Sigmoid colon (tissue), 7 donors: ENCODE data around the gene ZFAND6. TPM values are rescaled to one million over a fixed set of nuclear protein-coding genes. Genes with fewer than 3 reads are reported as not detected.
"Not testable (repeated sequence)": the region's sequence is repeated elsewhere in the genome, so short reads cannot be mapped to it uniquely, and the experiment has no call there.

Experiments
- DNase-seq: peaks from one replicate; pipeline ENCODE4 v3.0.0-alpha.2; 2019
- H3K27ac ChIP-seq, 4 donors: fragments of 200-600 bp; sonication (generic); one replicate each; pipeline ENCODE4 v1.5.1; 2016 to 2019; ENCODE audit warnings: mild to moderate bottlenecking in 1 of 4
- H3K27me3 ChIP-seq, 3 donors: fragments of 200-600 bp; sonication (generic); one replicate each; pipeline ENCODE4 v1.5.1; 2019; ENCODE audit warnings: mild to moderate bottlenecking in 1 of 3
- H3K36me3 ChIP-seq, 4 donors: fragments of 200-600 bp; sonication (generic); one replicate each; pipeline ENCODE4 v1.5.1; 2016 to 2019
- H3K4me1 ChIP-seq, 4 donors: fragments of 200-600 bp; sonication (generic); one replicate each; pipeline ENCODE4 v1.5.1; 2017 to 2019
- H3K4me3 ChIP-seq, 4 donors: fragments of 200-600 bp; sonication (generic); one replicate each; pipeline ENCODE4 v1.5.1; 2017 to 2019; ENCODE audit warnings: mild to moderate bottlenecking in 2 of 4, moderate library complexity in 1 of 4
- H3K9me3 ChIP-seq, 4 donors: fragments of 200-600 bp in 3 of 4; sonication (generic) in 3 of 4; one replicate each; pipeline versions ENCODE4 v1.5.1 to v1.6.1; 2013 to 2019
- EP300 ChIP-seq, 4 donors: sonication (generic); formaldehyde crosslinking; IDR thresholded peaks; one replicate each; pipeline ENCODE4 v1.6.1; 2017; ENCODE audit warnings: antibody characterized with exemption in 4 of 4
- POLR2A ChIP-seq, 2 donors: fragments of 450-650 bp; IDR thresholded peaks; one replicate each; pipeline ENCODE4 v1.6.1; 2016; ENCODE audit warnings: antibody characterized with exemption in 2 of 2, mild to moderate bottlenecking in 2 of 2, moderate library complexity in 2 of 2
- POLR2AphosphoS5 ChIP-seq, 4 donors: sonication (generic); formaldehyde crosslinking; IDR thresholded peaks; one replicate each; pipeline ENCODE4 v1.6.1; 2017; ENCODE audit warnings: antibody characterized with exemption in 4 of 4
- WGBS, 2 donors: extraction: QIAGEN DNeasy Blood & Tissue Kit; methylation state at CpG; one replicate each; pipeline ENCODE4 v1.1.7; 2013; 5-methylcytosine and 5-hydroxymethylcytosine counted together
- intact Hi-C: fragments of 100-400 bp; cut with DNase I; formaldehyde crosslinking; loops from one replicate; pipeline ENCODE4 v1.15.1; 2023
- polyA plus RNA-seq, 3 donors: library from polyadenylated mRNA; stranded (reverse); fragments of 200-250 nt; gene quantifications; one replicate each; pipeline ENCODE4 v1.2.3, GENCODE V29; 2013
- total RNA-seq, 4 donors: library from RNA; depleted of rRNA; stranded (reverse); fragments of >200 nt; gene quantifications; one replicate each; pipeline ENCODE4 v1.1.0, GENCODE V29; 2016
- TF ChIP-seq, protein P1 (sequence below), 4 experiments: fragments of 450-650 bp in 3 of 4; fragments of 200-600 bp in 1 of 4; IDR thresholded peaks; one replicate each; pipeline ENCODE4 v1.5.1; 2016 to 2019; ENCODE audit warnings: antibody characterized with exemption in 4 of 4, mild to moderate bottlenecking in 3 of 4, moderate library complexity in 2 of 4
- donor health status: healthy with polysubstance abuse.
- donor health status: Bipolar disorder and iron deficiency.
- donor health status: healthy.

Gene ZFAND6
- total and polyA plus RNA-seq, 7 donors = 65.8 to 188 (median 138) TPM

DNA sequence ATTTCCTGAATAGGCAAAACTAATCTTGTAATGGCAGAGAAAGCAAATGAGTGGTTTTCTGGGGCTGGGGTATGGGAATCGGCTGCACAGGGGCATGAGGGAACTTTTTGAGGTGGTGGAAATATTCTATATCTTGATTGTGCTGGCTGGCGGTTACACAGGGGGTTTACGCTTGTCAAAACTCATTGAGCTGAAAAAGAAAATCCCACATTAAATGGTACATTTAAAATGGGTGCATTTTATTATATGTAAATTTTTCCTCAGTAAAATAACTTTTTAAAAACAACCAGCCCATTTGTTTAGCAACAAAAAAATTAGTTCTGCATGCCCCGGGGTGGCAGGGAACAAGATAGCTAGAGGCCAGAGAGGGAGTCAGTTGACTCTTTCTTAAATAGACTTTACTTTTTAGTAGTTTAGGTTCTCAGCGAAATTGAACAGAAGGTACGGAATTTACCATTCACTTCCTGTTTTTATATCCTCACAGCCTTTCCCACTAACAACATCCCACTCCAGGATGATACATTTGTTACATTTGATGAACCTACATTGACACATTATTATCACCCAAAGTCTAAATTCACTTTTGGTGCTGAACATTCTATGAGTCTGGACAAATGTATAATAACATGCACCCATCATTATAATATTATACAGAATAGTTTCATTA, 47.3 kb upstream of the ZFAND6 start:
- Histone ChIP-seq H3K27ac (no peak overlapping the region), H3K4me1 (no peaks in the 10 kb centered on the region), H3K9me3 (no peaks in the 10 kb centered on the region), H3K4me3 (no peak overlapping the region), H3K27me3 (no peaks in the 10 kb centered on the region), H3K36me3 (no peaks in the 10 kb centered on the region)
- intact Hi-C loops = no loop called here
- TF ChIP-seq, protein P1, sequence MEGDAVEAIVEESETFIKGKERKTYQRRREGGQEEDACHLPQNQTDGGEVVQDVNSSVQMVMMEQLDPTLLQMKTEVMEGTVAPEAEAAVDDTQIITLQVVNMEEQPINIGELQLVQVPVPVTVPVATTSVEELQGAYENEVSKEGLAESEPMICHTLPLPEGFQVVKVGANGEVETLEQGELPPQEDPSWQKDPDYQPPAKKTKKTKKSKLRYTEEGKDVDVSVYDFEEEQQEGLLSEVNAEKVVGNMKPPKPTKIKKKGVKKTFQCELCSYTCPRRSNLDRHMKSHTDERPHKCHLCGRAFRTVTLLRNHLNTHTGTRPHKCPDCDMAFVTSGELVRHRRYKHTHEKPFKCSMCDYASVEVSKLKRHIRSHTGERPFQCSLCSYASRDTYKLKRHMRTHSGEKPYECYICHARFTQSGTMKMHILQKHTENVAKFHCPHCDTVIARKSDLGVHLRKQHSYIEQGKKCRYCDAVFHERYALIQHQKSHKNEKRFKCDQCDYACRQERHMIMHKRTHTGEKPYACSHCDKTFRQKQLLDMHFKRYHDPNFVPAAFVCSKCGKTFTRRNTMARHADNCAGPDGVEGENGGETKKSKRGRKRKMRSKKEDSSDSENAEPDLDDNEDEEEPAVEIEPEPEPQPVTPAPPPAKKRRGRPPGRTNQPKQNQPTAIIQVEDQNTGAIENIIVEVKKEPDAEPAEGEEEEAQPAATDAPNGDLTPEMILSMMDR (IDR thresholded peaks at IDR 0.05) = no peak
- TF ChIP-seq POLR2A (IDR thresholded peaks at IDR 0.05) (no peak), POLR2AphosphoS5 (IDR thresholded peaks at IDR 0.05) (no peak), EP300 (IDR thresholded peaks at IDR 0.05) (no peak)
- WGBS, 2 donors = 76 to 77% methylated on average over 6 of the region's 6 CpGs
- no peak for DNase-seq

DNA sequence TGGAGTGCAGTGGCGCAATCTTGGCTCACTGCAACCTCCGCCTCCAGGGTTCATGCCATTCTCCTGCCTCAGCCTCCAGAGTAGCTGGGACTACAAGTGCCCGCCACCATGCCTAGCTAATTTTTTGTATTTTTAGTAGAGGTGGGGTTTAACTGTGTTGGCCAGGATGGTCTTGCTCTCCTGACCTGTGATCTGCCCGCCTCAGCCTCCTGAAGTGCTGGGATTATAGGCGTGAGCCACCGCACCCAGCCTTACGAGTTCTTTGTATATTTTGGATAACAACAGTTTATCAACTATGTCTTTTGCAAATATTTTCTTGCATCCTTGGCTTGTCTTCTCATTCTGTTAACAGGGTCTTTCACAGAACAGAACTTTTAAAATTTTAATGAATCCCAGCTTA, 45.3 kb upstream of the ZFAND6 start:
- H3K36me3 ChIP-seq, intact Hi-C loops, H3K27ac ChIP-seq, DNase-seq, H3K9me3 ChIP-seq, H3K27me3 ChIP-seq, H3K4me3 ChIP-seq, H3K4me1 ChIP-seq: not testable (repeated sequence)
- WGBS, 2 donors = 93 to 94% methylated on average over 7 of the region's 7 CpGs

DNA sequence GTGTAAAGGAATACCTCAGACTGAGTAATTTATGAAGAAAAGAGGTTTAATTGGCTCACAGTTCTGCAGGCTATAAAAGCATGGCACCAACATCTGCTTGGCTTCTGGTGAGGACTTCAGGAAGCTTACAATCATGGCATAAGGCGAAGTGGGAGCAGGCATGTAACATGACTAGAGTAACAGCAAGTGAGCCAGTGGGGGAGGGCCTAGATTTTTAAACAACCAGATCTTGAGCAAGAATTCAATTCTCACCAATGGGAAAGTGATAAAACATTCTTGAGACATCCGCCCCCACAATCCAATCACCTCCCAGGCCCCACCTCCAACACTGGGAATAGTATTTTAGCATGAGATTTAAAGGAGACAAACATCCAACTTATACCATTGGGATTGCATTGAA, 44.3 kb upstream of the ZFAND6 start:
- no peak for DNase-seq
- Histone ChIP-seq H3K27me3 (no peaks in the 10 kb centered on the region), H3K4me1 (no peaks in the 10 kb centered on the region), H3K27ac (no peak overlapping the region), H3K4me3 (no peak overlapping the region), H3K9me3 (no peaks in the 10 kb centered on the region), H3K36me3 (no peaks in the 10 kb centered on the region)
- 90 to 92% methylated on average over 2 of the region's 2 CpGs for WGBS, 2 donors
- no peak for TF ChIP-seq EP300 (IDR thresholded peaks at IDR 0.05)
- TF ChIP-seq, protein P1 (IDR thresholded peaks at IDR 0.05) = no peak
- intact Hi-C loops = no loop called here

DNA sequence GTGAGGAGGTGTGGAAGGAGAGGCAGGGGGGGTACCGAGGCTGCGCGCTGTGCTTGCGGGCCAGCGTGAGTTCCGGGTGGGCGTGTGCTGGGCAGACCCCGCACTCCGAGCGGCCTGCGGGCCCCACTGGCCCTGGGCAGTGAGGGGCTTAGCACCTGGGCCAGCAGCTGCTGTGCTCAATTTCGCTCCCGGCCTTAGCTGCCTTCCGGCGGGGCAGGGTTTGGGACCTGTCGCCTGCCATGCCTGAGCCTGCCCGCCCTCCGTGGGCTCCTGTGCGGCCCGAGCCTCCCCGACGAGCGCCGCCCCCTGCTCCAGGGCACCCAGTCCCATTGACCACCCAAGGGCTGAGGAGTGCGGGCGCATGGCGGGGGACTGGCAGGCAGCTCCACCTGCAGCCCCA, 43.0 kb upstream of the ZFAND6 start:
- H3K36me3 ChIP-seq, H3K4me1 ChIP-seq, DNase-seq, H3K27me3 ChIP-seq, H3K27ac ChIP-seq, H3K4me3 ChIP-seq, H3K9me3 ChIP-seq, intact Hi-C loops: not testable (repeated sequence)
- WGBS, 2 donors = 97 to 98% methylated on average over 27 of the region's 27 CpGs

DNA sequence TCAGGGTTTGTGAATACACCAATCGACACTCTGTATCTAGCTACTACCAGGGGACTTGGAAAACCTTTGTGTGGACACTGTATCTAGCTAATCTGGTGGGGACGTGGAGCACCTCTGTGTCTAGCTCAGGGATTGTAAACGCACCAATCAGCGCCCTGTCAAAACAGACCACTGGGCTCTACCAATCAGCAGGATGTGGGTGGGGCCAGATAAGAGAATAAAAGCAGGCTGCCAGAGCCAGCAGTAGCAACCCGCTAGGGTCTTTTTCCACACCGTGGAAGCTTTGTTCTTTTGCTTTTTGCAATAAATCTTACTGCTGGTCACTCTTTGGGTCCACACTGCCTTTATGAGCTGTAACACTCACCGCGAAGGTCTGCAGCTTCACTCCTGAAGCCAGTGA, 42.3 kb upstream of the ZFAND6 start:
- WGBS, 2 donors = 87 to 88% methylated on average over 8 of the region's 8 CpGs
- intact Hi-C loops, H3K4me1 ChIP-seq, H3K36me3 ChIP-seq, H3K27ac ChIP-seq, H3K4me3 ChIP-seq, H3K27me3 ChIP-seq, DNase-seq, H3K9me3 ChIP-seq: not testable (repeated sequence)

DNA sequence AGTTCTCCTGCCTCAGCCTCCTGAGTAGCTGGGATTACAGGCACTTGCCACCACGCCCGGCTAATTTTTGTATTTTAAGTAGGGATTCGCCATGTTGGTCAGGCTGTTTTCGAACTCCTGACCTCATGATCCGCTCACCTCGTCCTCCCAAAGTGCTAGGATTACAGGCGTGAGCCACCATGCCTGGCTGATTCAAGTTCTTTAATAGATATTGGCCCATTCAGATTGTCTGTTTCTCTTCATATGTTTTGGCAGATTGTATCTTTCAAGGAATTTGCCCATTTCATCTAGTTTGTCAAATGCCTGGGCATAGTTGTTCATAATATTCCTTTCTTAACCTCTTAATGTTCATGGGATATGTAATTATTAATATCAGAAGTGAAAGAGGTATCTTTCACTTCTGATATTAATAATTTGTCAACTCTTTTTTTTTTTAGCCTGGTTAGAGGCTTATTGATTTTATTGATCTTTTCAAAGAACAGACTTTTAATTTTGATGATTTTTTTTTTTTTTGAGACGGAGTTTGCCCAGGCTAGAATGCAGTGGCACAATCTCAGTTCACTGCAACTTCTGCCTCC, 40.2 kb upstream of the ZFAND6 start:
- Histone ChIP-seq H3K4me1 (no peaks in the 10 kb centered on the region), H3K27ac (no peak overlapping the region), H3K4me3 (no peak overlapping the region), H3K27me3 (no peaks in the 10 kb centered on the region), H3K36me3 (no peaks in the 10 kb centered on the region), H3K9me3 (no peaks in the 10 kb centered on the region)
- TF ChIP-seq POLR2A (IDR thresholded peaks at IDR 0.05) (no peak), POLR2AphosphoS5 (IDR thresholded peaks at IDR 0.05) (no peak), EP300 (IDR thresholded peaks at IDR 0.05) (no peak)
- TF ChIP-seq, protein P1 (IDR thresholded peaks at IDR 0.05) = no peak
- 91 to 93% methylated on average over 8 of the region's 8 CpGs for WGBS, 2 donors
- peak; percentile 15 for DNase-seq
- intact Hi-C loops = no loop called here

DNA sequence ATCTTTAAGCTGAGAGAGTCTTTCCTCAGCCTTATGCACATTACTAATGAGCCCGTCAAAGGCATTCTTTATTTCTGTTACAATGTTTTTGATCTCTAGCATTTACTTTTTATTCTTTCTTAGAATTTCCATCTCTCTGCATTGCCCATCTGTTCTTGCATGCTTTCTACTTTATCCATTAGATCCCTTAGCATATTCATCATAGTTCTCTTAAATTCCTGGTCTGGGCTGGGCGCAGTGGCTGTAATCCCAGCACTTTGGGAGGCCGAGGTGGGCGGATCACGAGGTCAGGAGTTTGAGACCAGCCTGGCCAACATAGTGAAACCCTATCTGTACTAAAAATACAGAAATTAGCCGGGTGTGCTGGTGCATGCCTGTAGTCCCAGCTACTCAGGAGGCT, 39.3 kb upstream of the ZFAND6 start:
- 90 to 91% methylated on average over 6 of the region's 6 CpGs for WGBS, 2 donors
- DNase-seq = peak; percentile 19
- H3K27ac ChIP-seq, H3K27me3 ChIP-seq, H3K4me3 ChIP-seq, H3K36me3 ChIP-seq, intact Hi-C loops, H3K4me1 ChIP-seq, H3K9me3 ChIP-seq: not testable (repeated sequence)
